Upper lobe of right lung (tissue), 1 donor: ENCODE results near the gene ZNF670. TPM values are rescaled to one million over a fixed set of nuclear protein-coding genes. Genes with fewer than 3 reads are reported as not detected.
"Not testable (repeated sequence)": the region's sequence is repeated elsewhere in the genome, so short reads cannot be mapped to it uniquely, and the experiment has no call there.

Experiments
- ATAC-seq: fragments of 200-7000 bp; cut with Tn5 transposase; one replicate; pipeline ENCODE4 v1.9.1; 2020; ENCODE audit warnings: mild to moderate bottlenecking, moderate library complexity
- DNase-seq: peaks from one replicate; pipeline ENCODE4 v3.0.0-alpha.2; 2020
- H3K27ac ChIP-seq: fragments of 200-600 bp; one replicate; pipeline ENCODE4 v1.8.0; 2022
- H3K27me3 ChIP-seq: fragments of 200-600 bp; one replicate; pipeline ENCODE4 v1.8.0; 2022; ENCODE audit warnings: mild to moderate bottlenecking
- H3K36me3 ChIP-seq: fragments of 200-600 bp; one replicate; pipeline ENCODE4 v1.8.0; 2022
- H3K4me1 ChIP-seq: fragments of 200-600 bp; one replicate; pipeline ENCODE4 v1.8.0; 2022
- H3K4me3 ChIP-seq: fragments of 200-600 bp; one replicate; pipeline ENCODE4 v1.8.0; 2022; ENCODE audit warnings: mild to moderate bottlenecking
- H3K9me3 ChIP-seq: fragments of 200-600 bp; one replicate; pipeline ENCODE4 v1.8.0; 2022
- intact Hi-C: fragments of 100-400 bp; cut with DNase I; formaldehyde crosslinking; loops from one replicate; pipeline ENCODE4 v1.11.0; 2022
- total RNA-seq: library from RNA; stranded (reverse); fragmentation: NEBNext Ultra II Directional; extraction: Animal tissue kit (Norgen Biotek cat#: 25700); gene quantifications from one replicate; pipeline ENCODE4 v1.2.1, GENCODE V29; 2021
- TF ChIP-seq, protein P1 (sequence below): fragments of 200-600 bp; IDR thresholded peaks from one replicate; pipeline ENCODE4 v1.8.0; 2022; ENCODE audit warnings: antibody characterized with exemption
- donor health status: DM: no; HTN: yes; CAD: no; lungs with severe emphysema.

The ZNF670 gene
- total RNA-seq, 1 donor from 2014 or later: 3.2 TPM

DNA sequence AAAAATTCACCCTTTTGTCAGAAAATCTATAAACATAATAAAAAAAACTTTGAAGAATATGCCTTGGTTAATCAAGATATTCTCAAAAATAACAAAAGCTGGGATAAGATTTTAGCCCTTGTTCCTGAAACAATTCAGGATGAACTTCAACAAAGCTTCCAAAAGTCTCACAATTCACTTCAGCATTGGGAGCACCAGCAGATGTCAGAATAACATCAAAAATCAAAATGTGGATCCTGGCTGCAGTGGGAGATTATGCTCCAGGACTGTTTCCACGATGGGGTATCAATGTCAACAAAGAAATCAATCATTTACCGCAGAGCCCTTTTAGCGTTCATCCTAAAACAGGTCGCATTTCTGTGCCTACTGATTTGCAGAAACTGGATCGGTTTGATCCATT, 35.2 kb downstream of the ZNF670 start:
- Histone ChIP-seq H3K27me3 (no peaks in the 10 kb centered on the region), H3K27ac (no peak overlapping the region), H3K4me3 (no peak overlapping the region), H3K36me3 (no peaks in the 10 kb centered on the region), H3K4me1 (no peaks in the 10 kb centered on the region), H3K9me3 (peaks cover 11% of the 10 kb centered on the region)
- ATAC-seq (no peak), DNase-seq (no peak)
- intact Hi-C loops: no loop called here
- TF ChIP-seq, protein P1, sequence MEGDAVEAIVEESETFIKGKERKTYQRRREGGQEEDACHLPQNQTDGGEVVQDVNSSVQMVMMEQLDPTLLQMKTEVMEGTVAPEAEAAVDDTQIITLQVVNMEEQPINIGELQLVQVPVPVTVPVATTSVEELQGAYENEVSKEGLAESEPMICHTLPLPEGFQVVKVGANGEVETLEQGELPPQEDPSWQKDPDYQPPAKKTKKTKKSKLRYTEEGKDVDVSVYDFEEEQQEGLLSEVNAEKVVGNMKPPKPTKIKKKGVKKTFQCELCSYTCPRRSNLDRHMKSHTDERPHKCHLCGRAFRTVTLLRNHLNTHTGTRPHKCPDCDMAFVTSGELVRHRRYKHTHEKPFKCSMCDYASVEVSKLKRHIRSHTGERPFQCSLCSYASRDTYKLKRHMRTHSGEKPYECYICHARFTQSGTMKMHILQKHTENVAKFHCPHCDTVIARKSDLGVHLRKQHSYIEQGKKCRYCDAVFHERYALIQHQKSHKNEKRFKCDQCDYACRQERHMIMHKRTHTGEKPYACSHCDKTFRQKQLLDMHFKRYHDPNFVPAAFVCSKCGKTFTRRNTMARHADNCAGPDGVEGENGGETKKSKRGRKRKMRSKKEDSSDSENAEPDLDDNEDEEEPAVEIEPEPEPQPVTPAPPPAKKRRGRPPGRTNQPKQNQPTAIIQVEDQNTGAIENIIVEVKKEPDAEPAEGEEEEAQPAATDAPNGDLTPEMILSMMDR: peak; percentile 29

DNA sequence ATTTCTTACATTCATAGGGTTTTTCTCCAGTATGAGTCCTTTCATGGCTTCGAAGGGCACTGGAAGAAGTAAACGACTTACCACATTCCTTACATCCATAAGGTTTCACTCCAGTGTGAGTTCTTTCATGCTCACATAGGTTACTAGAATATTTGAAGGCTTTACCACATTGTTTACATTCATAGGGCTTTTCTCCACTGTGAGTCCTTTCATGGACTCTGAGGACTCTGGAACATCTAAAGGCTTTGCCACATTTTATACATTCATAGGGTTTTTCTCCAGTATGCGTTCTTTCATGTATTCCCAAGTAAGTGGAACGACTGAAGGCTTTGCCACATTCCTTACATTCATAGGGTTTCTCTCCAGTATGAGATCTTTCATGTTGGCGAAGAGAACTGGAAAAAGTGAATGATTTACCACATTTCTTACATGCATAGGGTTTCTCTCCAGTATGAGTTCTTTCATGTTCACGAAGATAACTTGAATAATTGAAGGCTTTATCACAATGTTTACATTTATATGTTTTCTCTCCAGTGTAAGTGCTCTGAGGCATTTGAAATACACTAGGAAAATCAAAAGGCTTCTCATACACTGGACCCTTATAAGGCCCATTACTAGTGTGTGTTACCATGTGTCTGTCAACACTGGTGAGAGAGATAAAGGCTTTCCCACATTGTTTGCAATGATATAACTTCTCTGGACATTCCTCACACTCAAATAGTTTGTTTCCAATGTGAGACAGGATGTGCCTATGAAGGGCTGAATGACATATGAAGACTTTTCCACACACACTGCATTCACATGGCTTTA, 40.9 kb downstream of the ZNF670 start:
- Histone ChIP-seq H3K4me3 (no peak overlapping the region), H3K36me3 (no peaks in the 10 kb centered on the region), H3K27ac (no peak overlapping the region), H3K27me3 (no peaks in the 10 kb centered on the region), H3K4me1 (no peaks in the 10 kb centered on the region), H3K9me3 (peaks cover 40% of the 10 kb centered on the region)
- intact Hi-C loops: no loop called here
- ATAC-seq: no peak
- DNase-seq: no peak
- TF ChIP-seq, protein P1: no peak

DNA sequence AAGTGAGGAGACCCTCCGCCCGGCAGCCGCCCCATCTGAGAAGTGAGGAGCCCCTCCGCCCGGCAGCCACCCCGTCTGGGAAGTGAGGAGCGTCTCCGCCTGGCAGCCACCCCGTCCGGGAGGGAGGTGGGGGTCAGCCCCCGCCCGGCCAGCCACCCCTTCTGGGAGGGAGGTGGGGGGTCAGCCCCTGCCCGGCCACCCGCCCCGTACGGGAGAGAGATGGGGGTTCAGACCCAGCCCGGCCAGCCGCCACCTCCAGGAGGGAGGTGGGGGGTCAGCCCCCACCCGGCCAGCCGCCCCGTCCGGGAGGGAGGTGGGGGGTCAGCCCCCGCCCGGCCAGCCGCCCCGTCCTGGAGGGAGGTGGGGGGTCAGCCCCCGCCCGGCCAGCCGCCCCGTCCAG, 46.3 kb downstream of the ZNF670 start:
- DNase-seq, H3K27me3 ChIP-seq, ATAC-seq, H3K36me3 ChIP-seq, H3K4me3 ChIP-seq, H3K27ac ChIP-seq, H3K4me1 ChIP-seq, intact Hi-C loops: not testable (repeated sequence)
- H3K9me3 ChIP-seq: peaks cover 28% of the 10 kb centered on the region

Other genes starting within 250 kb of the ZNF670 start
- 28.8 TPM for gene AHCTF1, start 146.9 kb downstream of the ZNF670 start, total RNA-seq
- gene ZNF695, start 70.8 kb downstream of the ZNF670 start, total RNA-seq: not detected
- 8.9 TPM for gene ZNF669, start 25.5 kb upstream of the ZNF670 start, total RNA-seq
- 23.5 TPM for gene ZNF124, start 93.2 kb upstream of the ZNF670 start, total RNA-seq
- gene VN1R5, start 177.3 kb upstream of the ZNF670 start, total RNA-seq: not detected